Measurements from ENCODE around the gene CACNA2D4.
A peak's percentile ranks its signal among the peaks of the same experiment; 100 is the strongest.

CACNA2D4 gene

DNA sequence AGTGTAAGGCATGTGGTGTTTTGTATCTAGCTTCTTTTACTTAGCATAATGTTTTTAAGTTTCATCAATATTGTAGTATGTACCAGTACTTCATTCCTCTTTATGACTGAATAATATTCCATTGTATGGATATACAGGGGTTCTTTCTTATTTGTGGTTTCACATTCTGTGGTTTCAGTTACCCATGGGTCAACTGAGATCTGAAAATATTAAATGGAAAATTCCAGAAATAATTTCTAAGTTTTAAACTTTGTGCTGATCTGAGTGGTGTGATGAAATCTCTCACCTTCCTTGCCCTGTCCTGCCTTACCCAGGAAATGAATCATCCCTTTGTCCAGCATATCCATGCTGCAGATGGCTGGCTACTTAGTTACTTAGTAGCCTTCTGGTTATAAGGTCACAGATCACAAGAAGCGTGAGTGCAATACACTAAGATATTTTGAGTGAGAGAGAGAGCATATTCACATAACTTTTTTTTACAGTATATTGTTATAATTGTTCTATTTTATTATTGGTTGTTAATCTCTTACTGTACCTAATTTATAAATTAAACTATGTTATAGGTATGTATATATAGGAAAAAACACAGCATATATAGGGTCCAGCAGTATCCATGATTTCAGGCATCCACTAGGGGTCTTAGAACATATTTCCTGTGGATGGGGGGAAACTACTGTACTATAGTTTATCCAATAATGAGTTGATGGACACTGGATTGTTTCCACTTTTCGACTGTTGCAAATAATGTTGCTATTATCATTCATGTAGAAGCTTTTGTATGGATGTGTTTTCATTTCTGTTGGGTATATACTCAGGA, 157.7 kb downstream of the CACNA2D4 start:
- H3K4me3 ChIP-seq (ENCODE audit: control insufficient read depth, low read depth, low read length) = no peak overlapping the region
- TF ChIP-seq, protein P1, sequence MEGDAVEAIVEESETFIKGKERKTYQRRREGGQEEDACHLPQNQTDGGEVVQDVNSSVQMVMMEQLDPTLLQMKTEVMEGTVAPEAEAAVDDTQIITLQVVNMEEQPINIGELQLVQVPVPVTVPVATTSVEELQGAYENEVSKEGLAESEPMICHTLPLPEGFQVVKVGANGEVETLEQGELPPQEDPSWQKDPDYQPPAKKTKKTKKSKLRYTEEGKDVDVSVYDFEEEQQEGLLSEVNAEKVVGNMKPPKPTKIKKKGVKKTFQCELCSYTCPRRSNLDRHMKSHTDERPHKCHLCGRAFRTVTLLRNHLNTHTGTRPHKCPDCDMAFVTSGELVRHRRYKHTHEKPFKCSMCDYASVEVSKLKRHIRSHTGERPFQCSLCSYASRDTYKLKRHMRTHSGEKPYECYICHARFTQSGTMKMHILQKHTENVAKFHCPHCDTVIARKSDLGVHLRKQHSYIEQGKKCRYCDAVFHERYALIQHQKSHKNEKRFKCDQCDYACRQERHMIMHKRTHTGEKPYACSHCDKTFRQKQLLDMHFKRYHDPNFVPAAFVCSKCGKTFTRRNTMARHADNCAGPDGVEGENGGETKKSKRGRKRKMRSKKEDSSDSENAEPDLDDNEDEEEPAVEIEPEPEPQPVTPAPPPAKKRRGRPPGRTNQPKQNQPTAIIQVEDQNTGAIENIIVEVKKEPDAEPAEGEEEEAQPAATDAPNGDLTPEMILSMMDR (conservative IDR thresholded peaks at IDR 0.05; ENCODE audit: control insufficient read depth, insufficient read depth, low read depth, low read length) = no peak

DNA sequence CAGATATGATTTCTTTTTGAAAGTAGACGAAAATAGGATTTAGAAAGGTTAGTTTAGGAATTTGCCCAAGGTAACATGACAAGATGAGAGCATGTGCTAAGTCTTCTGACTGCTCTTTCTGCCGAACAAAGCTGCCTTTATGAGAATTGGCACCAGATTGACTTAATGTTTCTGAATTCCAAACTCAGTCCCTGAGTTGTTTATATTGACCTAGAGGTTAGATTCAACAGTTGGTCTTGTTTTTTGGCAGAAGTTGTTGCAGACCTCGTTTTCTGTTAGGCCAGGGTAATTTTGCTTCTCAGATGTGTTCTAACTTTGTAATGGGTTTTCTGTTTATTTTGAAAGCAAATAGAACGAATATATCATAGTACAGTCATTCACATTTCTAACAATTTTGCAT, 159.6 kb downstream of the CACNA2D4 start:
- TF ChIP-seq, protein P1 (conservative IDR thresholded peaks at IDR 0.05; ENCODE audit: control insufficient read depth, insufficient read depth, low read depth, low read length) = no peak
- no peak overlapping the region for H3K4me3 ChIP-seq (ENCODE audit: control insufficient read depth, low read depth, low read length)
- no peak for DNase-seq (ENCODE audit: low read depth)

More for the DNA sequence above, 157.7 kb downstream of the CACNA2D4 start:
- DNase-seq (ENCODE audit: low read depth) = peak; percentile 80

DNA sequence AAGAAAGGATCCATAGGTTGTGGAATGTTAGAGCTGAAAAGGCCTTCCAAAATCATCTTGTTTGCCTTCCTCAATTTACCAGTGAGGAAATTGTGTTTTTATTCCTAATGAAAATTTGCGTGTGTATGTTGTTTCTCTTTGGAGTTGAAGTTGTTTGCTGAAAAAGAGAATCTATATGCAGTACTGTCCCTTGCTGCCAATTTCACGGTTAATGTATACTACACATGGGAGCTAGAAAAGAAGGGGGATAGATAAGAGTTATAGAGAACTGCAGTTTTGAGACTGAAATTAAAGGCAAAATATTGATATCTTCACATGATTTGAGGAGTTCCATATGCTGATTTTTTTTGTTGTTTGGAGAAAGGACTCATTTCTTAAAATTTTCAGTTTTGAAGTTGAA, 160.1 kb downstream of the CACNA2D4 start:
- DNase-seq (ENCODE audit: low read depth) = no peak
- no peak overlapping the region for H3K4me3 ChIP-seq (ENCODE audit: control insufficient read depth, low read depth, low read length)
- TF ChIP-seq, protein P1 (conservative IDR thresholded peaks at IDR 0.05; ENCODE audit: control insufficient read depth, insufficient read depth, low read depth, low read length) = no peak

DNA sequence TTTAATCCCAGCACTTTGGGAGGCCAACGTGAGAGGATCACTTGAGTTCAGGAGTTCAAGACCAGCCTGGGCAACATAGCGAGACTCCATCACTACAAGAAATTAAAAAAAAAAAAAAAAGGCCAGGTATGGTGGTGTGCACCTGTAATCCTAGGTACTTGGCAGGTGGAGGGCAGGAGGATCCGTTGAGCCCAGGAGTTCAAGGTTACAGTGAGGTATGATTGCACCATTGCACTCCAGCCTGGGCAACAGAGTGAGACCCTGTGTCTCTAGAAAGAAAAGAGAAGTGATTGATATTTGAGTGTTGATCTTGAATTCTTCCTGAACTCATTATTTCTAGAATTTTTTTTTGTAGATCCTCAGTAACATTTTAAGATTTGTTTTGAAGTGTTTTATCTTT, 168.2 kb downstream of the CACNA2D4 start:
- TF ChIP-seq, protein P1 (conservative IDR thresholded peaks at IDR 0.05; ENCODE audit: control insufficient read depth, insufficient read depth, low read depth, low read length) = no peak

DNA sequence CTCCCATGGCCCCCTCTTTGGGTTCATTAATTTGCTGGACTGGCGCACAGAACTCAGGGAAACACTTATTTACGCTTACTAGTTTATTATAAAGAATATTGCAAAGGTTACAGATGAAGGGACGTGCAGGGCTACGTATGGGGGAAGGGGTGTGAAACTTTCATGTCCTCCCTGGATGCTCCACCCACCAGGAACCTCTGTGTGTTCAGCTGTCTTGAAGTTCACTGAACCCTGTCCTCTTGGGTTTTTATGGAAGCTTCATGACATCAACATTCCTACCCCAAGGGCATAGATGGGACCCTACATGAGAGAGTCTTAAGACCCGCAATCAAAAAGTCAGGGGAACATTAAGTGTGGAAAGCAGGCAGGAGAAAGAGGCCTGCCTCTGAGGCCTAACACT, 169.4 kb downstream of the CACNA2D4 start:
- TF ChIP-seq, protein P1 (conservative IDR thresholded peaks at IDR 0.05; ENCODE audit: control insufficient read depth, insufficient read depth, low read depth, low read length) = no peak
- H3K4me3 ChIP-seq (ENCODE audit: control insufficient read depth, low read depth, low read length) = no peak overlapping the region
- no peak for DNase-seq (ENCODE audit: low read depth)

More for the DNA sequence above, 168.2 kb downstream of the CACNA2D4 start:
- no peak for DNase-seq (ENCODE audit: low read depth)
- H3K4me3 ChIP-seq (ENCODE audit: control insufficient read depth, low read depth, low read length) = no peak overlapping the region

DNA sequence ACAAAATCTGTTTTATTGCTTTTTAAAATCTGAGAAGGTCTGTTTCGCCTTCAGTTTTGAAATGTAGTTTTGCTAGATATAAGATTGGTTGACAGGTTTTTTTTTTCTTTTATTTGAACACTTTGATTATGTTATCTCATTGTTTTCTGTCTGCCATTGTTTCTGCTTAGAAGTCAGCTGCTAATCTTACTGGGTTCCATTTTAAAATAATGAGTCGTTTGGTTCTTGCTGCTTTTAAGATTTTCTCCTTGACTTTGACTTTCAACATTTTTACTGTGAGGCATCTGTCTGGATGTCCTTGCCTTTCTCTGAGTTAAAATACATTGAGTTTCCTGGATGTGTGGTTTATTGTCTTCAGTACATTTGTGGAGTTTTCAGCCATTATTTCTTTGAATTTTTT, 170.8 kb downstream of the CACNA2D4 start:
- H3K4me3 ChIP-seq (ENCODE audit: control insufficient read depth, low read depth, low read length) = no peak overlapping the region
- DNase-seq (ENCODE audit: low read depth) = no peak
- TF ChIP-seq, protein P1 (conservative IDR thresholded peaks at IDR 0.05; ENCODE audit: control insufficient read depth, insufficient read depth, low read depth, low read length) = no peak
